HL-60/S4 treated with retinoic acid at 250 ng/mL for 4 days and 3 days (cell line): ENCODE data around the gene COQ4.
"Not testable (repeated sequence)": the region's sequence is repeated elsewhere in the genome, so short reads cannot be mapped to it uniquely, and the experiment has no call there.

Experiments used
- in situ Hi-C: fragments of 300-500 bp; cut with MboI; formaldehyde crosslinking; loops from 2 replicates; pipeline ENCODE4 v1.7.0; 2022; ENCODE audit warnings: low sequenced_read_pairs

Gene COQ4

GRCh38 chr9:128322404-128323211 is at the start of gene COQ4, which contains the start of gene TRUB2:
COQ4 (plus strand) TSS chr9:128322839; CDS start chr9:128322859, 20 bp downstream.
TRUB2 (minus strand) TSS chr9:128322447; CDS start chr9:128322408, 39 bp downstream.
- in situ Hi-C loops: no loop called here

GRCh38 chr9:128274245-128274644 is 48.4 kb upstream of the COQ4 start:
- in situ Hi-C loops: no loop called here

- in situ Hi-C loops: no loop called here
These were observed 47.2 kb upstream of the COQ4 start, which contains the start of gene GOLGA2 for GRCh38 chr9:128275198-128276007. GOLGA2 (minus strand) TSS chr9:128276007; CDS start chr9:128275976, 31 bp downstream.

DNA sequence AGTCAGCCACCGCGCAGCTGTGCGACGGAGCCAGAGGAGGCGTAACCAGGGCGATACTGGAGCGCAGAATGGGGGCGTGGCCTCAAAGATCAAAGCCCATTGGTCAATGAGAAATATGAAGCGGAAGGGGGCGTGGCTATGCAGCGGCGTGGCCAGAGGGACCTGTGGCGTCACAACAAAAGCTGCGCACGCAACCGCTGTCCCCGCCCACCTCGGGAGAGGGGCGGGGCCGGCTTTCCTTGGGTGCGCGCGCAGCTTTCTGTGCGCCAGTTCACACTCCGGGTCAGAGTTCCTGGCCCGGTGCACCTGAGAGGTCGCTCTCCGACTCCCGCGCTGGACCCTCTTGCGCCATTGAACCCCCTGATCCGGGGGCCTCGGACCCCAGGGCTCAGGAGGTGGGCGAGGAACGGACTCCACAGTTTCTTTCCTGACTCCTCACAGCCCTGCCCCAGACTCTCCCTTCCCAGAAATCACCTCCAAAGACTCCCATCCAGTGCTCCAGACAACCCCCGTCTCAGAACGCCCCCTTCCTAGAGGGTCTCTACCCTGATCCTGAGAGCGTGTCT is 46.5 kb upstream of the COQ4 start, which contains the start of gene SWI5:
Gene SWI5, plus strand, starts transcription at position 269 of the 566 bp plus-strand sequence.
- in situ Hi-C loops: no loop called here

GRCh38 chr9:128276574-128277270 is 45.9 kb upstream of the COQ4 start:
- in situ Hi-C loops: no loop called here

- in situ Hi-C loops: not testable (repeated sequence)
These were observed 43.3 kb upstream of the COQ4 start for GRCh38 chr9:128279088-128280073.

- in situ Hi-C loops: no loop called here
These were observed 42.5 kb upstream of the COQ4 start for GRCh38 chr9:128280084-128280622.

DNA sequence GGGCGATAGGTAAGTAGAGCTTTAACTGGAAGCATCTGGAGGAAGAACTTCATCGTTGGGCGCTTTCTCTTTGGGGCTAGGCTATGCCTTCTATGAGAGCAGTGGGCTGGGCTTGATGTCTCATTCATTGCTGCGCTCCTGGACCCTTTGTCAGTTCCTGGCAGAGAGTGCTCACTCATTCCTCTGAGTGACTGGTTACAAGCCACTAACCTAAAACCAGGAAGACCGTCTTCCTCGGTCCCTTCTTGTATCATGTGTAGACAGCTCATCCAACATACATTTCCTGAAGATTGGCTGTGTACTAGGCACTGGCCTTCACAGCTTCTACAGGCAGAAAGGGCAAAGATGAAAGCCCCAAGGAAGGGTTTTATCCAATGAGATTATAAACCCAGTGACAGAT is 40.1 kb upstream of the COQ4 start:
- in situ Hi-C loops: no loop called here

DNA sequence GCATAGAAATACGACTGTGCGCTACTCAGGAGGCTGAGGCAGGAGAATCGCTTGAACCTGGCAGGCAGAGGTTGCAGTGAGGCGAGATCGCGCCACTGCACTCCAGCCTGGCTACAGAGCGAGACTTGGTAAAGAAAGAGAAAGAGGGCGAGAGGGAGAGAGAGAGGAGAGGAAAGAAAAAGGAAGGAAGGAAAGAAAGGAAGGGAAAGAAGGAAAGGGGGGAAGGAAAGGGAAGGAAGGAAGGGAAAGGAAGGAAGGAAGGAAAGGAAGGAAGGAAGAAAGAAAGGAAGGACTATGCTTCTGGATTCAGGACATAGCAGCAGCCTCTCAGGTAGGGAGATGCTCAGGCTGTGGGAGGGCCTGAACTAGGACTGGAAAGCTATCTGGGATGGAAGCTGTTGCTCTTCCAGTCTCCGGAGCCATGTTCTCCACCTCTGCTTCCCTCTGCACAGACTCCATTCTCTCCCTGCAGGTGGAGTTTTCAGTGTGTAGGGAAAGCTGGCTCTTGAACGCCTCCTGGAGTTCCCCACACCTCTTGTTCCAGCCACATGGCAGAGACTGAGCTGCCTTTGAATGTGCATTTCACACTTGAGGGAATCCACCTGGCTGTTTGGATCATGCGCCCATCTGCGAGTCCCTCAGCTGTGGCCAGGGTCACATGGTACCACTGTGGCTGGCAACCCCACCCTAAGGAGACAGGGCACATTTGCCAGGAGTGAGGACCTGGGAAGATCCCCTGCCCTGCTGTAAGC is 37.4 kb upstream of the COQ4 start:
- in situ Hi-C loops: no loop called here

- in situ Hi-C loops: no loop called here
These were observed 36.2 kb upstream of the COQ4 start for GRCh38 chr9:128286440-128286839.

DNA sequence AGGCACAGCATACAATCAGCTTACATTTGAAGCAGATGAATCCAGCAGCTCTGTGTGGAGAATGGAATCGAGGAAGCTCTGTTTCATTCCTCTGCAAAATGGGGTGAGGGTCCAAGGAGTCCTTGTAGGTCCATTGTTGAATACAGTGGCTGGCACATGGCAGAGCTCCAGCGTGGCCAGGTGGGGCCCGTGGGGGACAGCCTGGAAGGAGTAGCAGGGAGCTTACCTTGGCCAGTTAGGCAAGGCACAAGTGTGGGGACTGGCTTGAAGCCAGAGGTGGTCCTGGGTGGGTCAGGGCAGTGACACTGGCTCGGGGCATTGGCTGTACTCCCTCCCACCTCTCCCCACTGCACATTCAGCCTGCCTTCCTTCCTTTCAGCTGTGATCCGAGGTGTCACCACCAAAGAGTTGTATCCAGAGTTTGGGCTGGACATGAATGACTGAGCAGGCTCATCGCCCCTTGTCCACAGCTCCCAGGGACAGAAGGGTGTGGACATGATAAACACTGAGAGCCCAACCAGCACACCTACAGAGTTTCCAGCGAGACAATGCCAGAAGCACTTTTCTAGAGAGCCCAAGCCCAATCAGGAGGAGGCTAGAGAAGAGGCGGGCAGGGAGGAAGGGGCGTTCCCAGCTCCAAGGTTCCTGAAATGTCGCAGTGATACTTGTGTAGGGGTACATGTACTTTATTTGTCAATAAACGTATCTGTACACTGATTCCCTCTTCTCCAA is 34.2 kb upstream of the COQ4 start:
- in situ Hi-C loops: no loop called here

GRCh38 chr9:128292009-128292408 is 30.6 kb upstream of the COQ4 start:
- in situ Hi-C loops: loop anchor here (10.0 kb wide), 1 partner anchor 123 kb away; no protein-coding TSS in a partner anchor

GRCh38 chr9:128293091-128293490 is 29.5 kb upstream of the COQ4 start:
- in situ Hi-C loops: loop anchor here (10.0 kb wide), 1 partner anchor 122 kb away; no protein-coding TSS in a partner anchor

DNA sequence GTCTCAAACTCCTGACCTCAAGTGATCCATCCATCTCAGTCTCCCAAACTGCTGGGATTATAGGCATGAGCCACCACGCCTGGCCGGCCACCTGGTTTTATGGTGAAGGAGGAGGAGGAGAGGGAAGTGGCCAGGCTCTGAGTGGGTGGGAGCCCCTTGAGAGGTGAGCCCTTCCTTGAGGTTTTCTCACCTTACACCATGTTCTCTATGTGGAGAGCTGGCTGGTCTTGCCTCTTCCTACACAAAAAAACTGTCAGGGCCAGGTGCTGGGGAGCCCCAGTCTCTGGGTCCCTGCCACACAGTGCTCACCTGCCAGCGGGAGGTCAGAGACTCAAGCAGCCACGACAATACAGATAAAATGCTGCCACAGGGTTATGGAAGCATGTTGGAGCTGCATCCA is 28.5 kb upstream of the COQ4 start:
- in situ Hi-C loops: loop anchor here (10.0 kb wide), 1 partner anchor 121 kb away; no protein-coding TSS in a partner anchor

DNA sequence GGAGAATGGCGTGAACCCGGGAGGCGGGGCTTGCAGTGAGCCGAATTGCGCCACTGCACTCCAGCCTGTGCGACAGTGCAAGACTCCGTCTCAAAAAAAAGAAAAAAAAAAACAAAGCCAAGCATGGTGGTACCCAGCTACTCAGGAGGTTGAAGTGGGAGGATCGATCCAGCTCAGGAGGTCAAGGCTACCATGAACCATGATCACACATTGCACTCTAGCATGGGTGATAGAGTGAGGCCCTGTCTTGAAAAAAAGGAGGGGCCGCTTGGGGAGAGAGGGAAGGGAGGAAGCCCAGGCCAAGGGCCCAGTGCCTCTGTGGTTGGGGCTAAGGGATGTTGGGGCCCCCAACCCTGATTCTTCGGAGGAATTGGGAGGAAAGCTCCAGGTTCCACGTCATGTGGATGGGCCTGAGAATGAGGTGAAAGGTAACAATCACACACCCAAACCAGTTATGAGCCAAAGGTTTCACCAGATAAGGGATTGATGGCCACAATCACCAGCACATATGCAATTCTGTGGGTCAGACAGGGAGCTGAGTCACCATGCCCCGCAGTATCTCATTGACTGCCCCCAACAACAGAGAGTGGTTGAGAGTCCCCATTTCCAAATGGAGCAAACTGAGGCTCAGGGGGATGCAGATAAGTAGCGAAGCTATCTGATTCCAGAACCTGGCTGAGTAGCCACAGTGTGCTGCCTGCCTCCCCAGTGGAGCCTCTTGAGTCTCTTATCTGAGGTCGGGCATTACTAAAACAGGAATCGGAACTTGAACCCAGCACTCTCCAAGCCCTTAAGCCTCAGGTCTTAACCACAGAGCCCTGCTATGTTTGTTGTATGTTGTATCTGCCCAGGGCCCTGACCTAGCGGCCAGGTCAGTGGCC is 26.1 kb upstream of the COQ4 start:
- in situ Hi-C loops: loop anchor here (10.0 kb wide), 1 partner anchor 118 kb away; no protein-coding TSS in a partner anchor

- in situ Hi-C loops: loop anchor here (10.0 kb wide), 1 partner anchor 118 kb away; no protein-coding TSS in a partner anchor
These were observed 25.3 kb upstream of the COQ4 start for GRCh38 chr9:128297221-128297773.
